Measurements from ENCODE around the gene TNRC6B.

TNRC6B gene

GRCh38 chr22:40236131-40236665, 58.5 kb downstream of the TNRC6B start:
- no peak overlapping the region for H3K14ac ChIP-seq (ENCODE audit: low read length in 2 of 2)
- no peak for DNase-seq
- no peak overlapping the region for H3K27ac ChIP-seq (ENCODE audit: low read length, poor library complexity, severe bottlenecking)
- no peak overlapping the region for H3K4ac ChIP-seq (ENCODE audit: low read depth in 1 of 2, low read length in 2 of 2)
- H3K18ac ChIP-seq (ENCODE audit: low read depth in 1 of 2, low read length in 2 of 2) = no peak overlapping the region
- H4K8ac ChIP-seq (ENCODE audit: low read length) = no peak overlapping the region
- no peak overlapping the region for H3K23ac ChIP-seq (ENCODE audit: low read length in 2 of 2)
- no peak overlapping the region for H3K4me3 ChIP-seq (ENCODE audit: insufficient read depth in 1 of 2, low read depth in 1 of 2, low read length in 2 of 2)
- H3K9me3 ChIP-seq (ENCODE audit: control insufficient read depth, low read length) = no peaks in the 10 kb centered on the region
- H2BK15ac ChIP-seq (ENCODE audit: low read depth, poor library complexity, severe bottlenecking) = no peak overlapping the region
- no peak overlapping the region for H2BK12ac ChIP-seq (ENCODE audit: low read length in 2 of 2)
- H3K9ac ChIP-seq (ENCODE audit: low read length) = no peak overlapping the region
- H3K79me1 ChIP-seq (replicated peaks; ENCODE audit: low read length, poor library complexity, severe bottlenecking) = peaks cover 34% of the 10 kb centered on the region
- no peak overlapping the region for H2BK5ac ChIP-seq (ENCODE audit: low read depth, low read length, poor library complexity, severe bottlenecking)
- H4K91ac ChIP-seq (ENCODE audit: low read length) = no peak overlapping the region
- WGBS = 93% methylated on average over 3 of the region's 4 CpGs
- H3K4me2 ChIP-seq (ENCODE audit: low read length, poor library complexity, severe bottlenecking) = no peak overlapping the region
- H2BK120ac ChIP-seq (ENCODE audit: low read depth, low read length) = no peak overlapping the region
- H3K4me1 ChIP-seq (ENCODE audit: control insufficient read depth, insufficient read depth, low read depth, low read length) = peaks cover 21% of the 10 kb centered on the region
- H3K36me3 ChIP-seq (ENCODE audit: control insufficient read depth in 1 of 2, insufficient read depth in 2 of 2, low read depth in 1 of 2, low read length in 2 of 2) = peaks cover 17 to 27% of the 10 kb centered on the region in 2 experiments
- H2AK5ac ChIP-seq (ENCODE audit: low read length, severe bottlenecking) = no peak overlapping the region
- no peak overlapping the region for H2AFZ ChIP-seq (ENCODE audit: low read depth, low read length)
- no peaks in the 10 kb centered on the region for H3K27me3 ChIP-seq (ENCODE audit: control insufficient read depth in 1 of 2, insufficient read depth in 1 of 2, low read length in 2 of 2)

- H2BK5ac ChIP-seq (ENCODE audit: low read depth, low read length, poor library complexity, severe bottlenecking) = no peak overlapping the region
- peaks cover 21% of the 10 kb centered on the region for H3K4me1 ChIP-seq (ENCODE audit: control insufficient read depth, insufficient read depth, low read depth, low read length)
- H3K4ac ChIP-seq (ENCODE audit: low read depth in 1 of 2, low read length in 2 of 2) = no peak overlapping the region
- H2AK5ac ChIP-seq (ENCODE audit: low read length, severe bottlenecking) = no peak overlapping the region
- H3K36me3 ChIP-seq (ENCODE audit: control insufficient read depth in 1 of 2, insufficient read depth in 2 of 2, low read depth in 1 of 2, low read length in 2 of 2) = peaks cover 17 to 21% of the 10 kb centered on the region in 2 experiments
- no peak overlapping the region for H2BK120ac ChIP-seq (ENCODE audit: low read depth, low read length)
- no peak overlapping the region for H3K4me3 ChIP-seq (ENCODE audit: insufficient read depth in 1 of 2, low read depth in 1 of 2, low read length in 2 of 2)
- peak overlapping the region; percentile 55 for H2BK15ac ChIP-seq (ENCODE audit: low read depth, poor library complexity, severe bottlenecking)
- H3K9me3 ChIP-seq (ENCODE audit: control insufficient read depth, low read length) = no peaks in the 10 kb centered on the region
- H3K27ac ChIP-seq (ENCODE audit: low read length, poor library complexity, severe bottlenecking) = no peak overlapping the region
- no peak overlapping the region for H3K23ac ChIP-seq (ENCODE audit: low read length in 2 of 2)
- no peak overlapping the region for H3K14ac ChIP-seq (ENCODE audit: low read length in 2 of 2)
- no peak overlapping the region for H2AFZ ChIP-seq (ENCODE audit: low read depth, low read length)
- no peak overlapping the region for H3K18ac ChIP-seq (ENCODE audit: low read depth in 1 of 2, low read length in 2 of 2)
- no peak overlapping the region for H3K4me2 ChIP-seq (ENCODE audit: low read length, poor library complexity, severe bottlenecking)
- H3K79me1 ChIP-seq (replicated peaks; ENCODE audit: low read length, poor library complexity, severe bottlenecking) = peaks cover 33% of the 10 kb centered on the region
- no peak overlapping the region for H4K91ac ChIP-seq (ENCODE audit: low read length)
- no peak for DNase-seq
- H3K27me3 ChIP-seq (ENCODE audit: control insufficient read depth in 1 of 2, insufficient read depth in 1 of 2, low read length in 2 of 2) = no peaks in the 10 kb centered on the region
- H2BK12ac ChIP-seq (ENCODE audit: low read length in 2 of 2) = no peak overlapping the region
- no peak overlapping the region for H4K8ac ChIP-seq (ENCODE audit: low read length)
- 100% methylated on average over 2 of the region's 4 CpGs for WGBS
- H3K9ac ChIP-seq (ENCODE audit: low read length) = no peak overlapping the region
Observed at GRCh38 chr22:40237241-40237640, 59.5 kb downstream of the TNRC6B start.

- Histone ChIP-seq H3K9me3 (ENCODE audit: control insufficient read depth, low read length) (no peaks in the 10 kb centered on the region), H3K9ac (ENCODE audit: low read length) (peak overlapping the region; percentile 67), H4K8ac (ENCODE audit: low read length) (no peak overlapping the region), H2BK15ac (ENCODE audit: low read depth, poor library complexity, severe bottlenecking) (no peak overlapping the region), H3K4me3 (ENCODE audit: insufficient read depth in 1 of 2, low read depth in 1 of 2, low read length in 2 of 2) (no peak overlapping the region), H2AFZ (ENCODE audit: low read depth, low read length) (no peak overlapping the region), H3K18ac (ENCODE audit: low read depth in 1 of 2, low read length in 2 of 2) (peak overlapping the region in 1 of 2 experiments; percentile 71), H3K4me1 (ENCODE audit: control insufficient read depth, insufficient read depth, low read depth, low read length) (peaks cover 21% of the 10 kb centered on the region), H3K79me1 (replicated peaks; ENCODE audit: low read length, poor library complexity, severe bottlenecking) (peaks cover 29% of the 10 kb centered on the region), H4K91ac (ENCODE audit: low read length) (peak overlapping the region; percentile 31), H3K23ac (ENCODE audit: low read length in 2 of 2) (no peak overlapping the region), H3K4me2 (ENCODE audit: low read length, poor library complexity, severe bottlenecking) (no peak overlapping the region), H2BK12ac (ENCODE audit: low read length in 2 of 2) (peak overlapping the region; percentile 21 to 59), H3K27me3 (ENCODE audit: control insufficient read depth in 1 of 2, insufficient read depth in 1 of 2, low read length in 2 of 2) (no peaks in the 10 kb centered on the region), H3K4ac (ENCODE audit: low read depth in 1 of 2, low read length in 2 of 2) (no peak overlapping the region), H2BK120ac (ENCODE audit: low read depth, low read length) (no peak overlapping the region), H3K36me3 (ENCODE audit: control insufficient read depth in 1 of 2, insufficient read depth in 2 of 2, low read depth in 1 of 2, low read length in 2 of 2) (peaks cover 11 to 19% of the 10 kb centered on the region in 2 experiments), H3K14ac (ENCODE audit: low read length in 2 of 2) (no peak overlapping the region), H2AK5ac (ENCODE audit: low read length, severe bottlenecking) (peak overlapping the region; percentile 4), H3K27ac (ENCODE audit: low read length, poor library complexity, severe bottlenecking) (no peak overlapping the region), H2BK5ac (ENCODE audit: low read depth, low read length, poor library complexity, severe bottlenecking) (no peak overlapping the region)
- 84% methylated on average over 12 of the region's 13 CpGs for WGBS
- DNase-seq = no peak
Observed at GRCh38 chr22:40237788-40238424, 60.2 kb downstream of the TNRC6B start.

- Histone ChIP-seq H3K27me3 (ENCODE audit: control insufficient read depth in 1 of 2, insufficient read depth in 1 of 2, low read length in 2 of 2) (no peaks in the 10 kb centered on the region), H2BK120ac (ENCODE audit: low read depth, low read length) (no peak overlapping the region), H3K14ac (ENCODE audit: low read length in 2 of 2) (no peak overlapping the region), H3K27ac (ENCODE audit: low read length, poor library complexity, severe bottlenecking) (peak overlapping the region; percentile 67), H3K4me2 (ENCODE audit: low read length, poor library complexity, severe bottlenecking) (peak overlapping the region; percentile 5), H2BK12ac (ENCODE audit: low read length in 2 of 2) (no peak overlapping the region), H2AFZ (ENCODE audit: low read depth, low read length) (no peak overlapping the region), H3K79me1 (replicated peaks; ENCODE audit: low read length, poor library complexity, severe bottlenecking) (peaks cover 27% of the 10 kb centered on the region), H3K4me3 (ENCODE audit: insufficient read depth in 1 of 2, low read depth in 1 of 2, low read length in 2 of 2) (peak overlapping the region in 1 of 2 experiments; percentile 55), H2BK15ac (ENCODE audit: low read depth, poor library complexity, severe bottlenecking) (no peak overlapping the region), H2BK5ac (ENCODE audit: low read depth, low read length, poor library complexity, severe bottlenecking) (no peak overlapping the region), H3K9ac (ENCODE audit: low read length) (peak overlapping the region; percentile 67), H4K91ac (ENCODE audit: low read length) (no peak overlapping the region), H3K4ac (ENCODE audit: low read depth in 1 of 2, low read length in 2 of 2) (no peak overlapping the region), H2AK5ac (ENCODE audit: low read length, severe bottlenecking) (no peak overlapping the region), H3K9me3 (ENCODE audit: control insufficient read depth, low read length) (no peaks in the 10 kb centered on the region), H3K36me3 (ENCODE audit: control insufficient read depth in 1 of 2, insufficient read depth in 2 of 2, low read depth in 1 of 2, low read length in 2 of 2) (peaks cover 8 to 17% of the 10 kb centered on the region in 2 experiments), H3K23ac (ENCODE audit: low read length in 2 of 2) (no peak overlapping the region), H4K8ac (ENCODE audit: low read length) (no peak overlapping the region), H3K18ac (ENCODE audit: low read depth in 1 of 2, low read length in 2 of 2) (peak overlapping the region in 1 of 2 experiments; percentile 28), H3K4me1 (ENCODE audit: control insufficient read depth, insufficient read depth, low read depth, low read length) (peaks cover 21% of the 10 kb centered on the region)
- 55% methylated on average over 16 of the region's 16 CpGs for WGBS
- peak; percentile 83 for DNase-seq
Observed at GRCh38 chr22:40238425-40239344, 61.0 kb downstream of the TNRC6B start.

All from mesenchymal stem cell (in vitro differentiated cells and primary cell).